ENCODE results near the gene HNRNPH3. TPM values are rescaled to one million over a fixed set of nuclear protein-coding genes. Genes with fewer than 3 reads are reported as not detected.
"Not testable (repeated sequence)": the region's sequence is repeated elsewhere in the genome, so short reads cannot be mapped to it uniquely, and the experiment has no call there.

HNRNPH3 gene
- total RNA-seq, 1 donor from 2014 or later = 97.2 TPM

DNA sequence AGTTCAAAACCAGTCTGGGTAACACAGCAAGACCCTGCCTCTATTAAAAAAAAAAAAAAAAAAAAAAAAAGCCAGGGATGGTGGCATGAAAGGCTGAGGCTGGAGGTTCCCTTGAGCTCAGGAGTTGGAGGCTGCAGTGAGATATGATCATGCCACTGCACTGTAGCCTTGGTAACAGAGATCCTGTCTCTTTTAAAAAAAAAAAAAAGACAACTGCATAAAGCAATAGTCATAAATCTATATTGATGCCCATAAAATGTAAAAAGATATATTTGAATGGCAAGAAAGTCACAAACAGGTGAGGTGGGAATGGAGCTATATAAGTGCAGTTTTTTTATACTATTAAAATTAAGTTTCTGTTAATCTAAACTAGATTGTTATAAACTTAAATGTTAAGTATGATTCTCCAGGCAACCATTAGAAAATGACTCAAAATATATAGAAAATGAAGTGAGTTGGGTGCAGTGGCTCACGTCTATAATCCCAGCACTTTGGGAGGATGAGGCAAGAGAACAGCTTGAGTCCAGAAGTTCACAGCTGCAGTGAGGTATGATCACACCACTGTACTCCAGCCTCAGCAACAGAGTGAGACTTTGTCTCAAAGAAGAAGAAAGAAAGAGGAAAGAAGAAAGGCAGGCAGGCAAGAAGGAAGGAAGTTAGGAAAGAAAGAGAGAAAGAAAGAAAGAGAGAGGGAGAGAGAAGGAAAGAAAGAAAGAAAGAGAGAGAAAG is 13.4 kb upstream of the HNRNPH3 start:
- H3K36me3 Mint-ChIP-seq (ENCODE audit: unreplicated experiment) = peaks cover 2% of the 10 kb centered on the region
- TF ChIP-seq, protein P1, sequence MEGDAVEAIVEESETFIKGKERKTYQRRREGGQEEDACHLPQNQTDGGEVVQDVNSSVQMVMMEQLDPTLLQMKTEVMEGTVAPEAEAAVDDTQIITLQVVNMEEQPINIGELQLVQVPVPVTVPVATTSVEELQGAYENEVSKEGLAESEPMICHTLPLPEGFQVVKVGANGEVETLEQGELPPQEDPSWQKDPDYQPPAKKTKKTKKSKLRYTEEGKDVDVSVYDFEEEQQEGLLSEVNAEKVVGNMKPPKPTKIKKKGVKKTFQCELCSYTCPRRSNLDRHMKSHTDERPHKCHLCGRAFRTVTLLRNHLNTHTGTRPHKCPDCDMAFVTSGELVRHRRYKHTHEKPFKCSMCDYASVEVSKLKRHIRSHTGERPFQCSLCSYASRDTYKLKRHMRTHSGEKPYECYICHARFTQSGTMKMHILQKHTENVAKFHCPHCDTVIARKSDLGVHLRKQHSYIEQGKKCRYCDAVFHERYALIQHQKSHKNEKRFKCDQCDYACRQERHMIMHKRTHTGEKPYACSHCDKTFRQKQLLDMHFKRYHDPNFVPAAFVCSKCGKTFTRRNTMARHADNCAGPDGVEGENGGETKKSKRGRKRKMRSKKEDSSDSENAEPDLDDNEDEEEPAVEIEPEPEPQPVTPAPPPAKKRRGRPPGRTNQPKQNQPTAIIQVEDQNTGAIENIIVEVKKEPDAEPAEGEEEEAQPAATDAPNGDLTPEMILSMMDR (IDR thresholded peaks at IDR 0.05) = no peak
- peaks cover 13% of the 10 kb centered on the region for H3K9me3 Mint-ChIP-seq (ENCODE audit: unreplicated experiment)
- H3K4me1 Mint-ChIP-seq (ENCODE audit: unreplicated experiment) = no peaks in the 10 kb centered on the region
- H3K4me3 Mint-ChIP-seq (ENCODE audit: unreplicated experiment) = no peak overlapping the region
- no peak for DNase-seq (ENCODE audit: extremely low spot score, unreplicated experiment)
- no peak overlapping the region for H3K27ac Mint-ChIP-seq (ENCODE audit: unreplicated experiment)
- no peaks in the 10 kb centered on the region for H3K27me3 Mint-ChIP-seq (ENCODE audit: unreplicated experiment)

DNA sequence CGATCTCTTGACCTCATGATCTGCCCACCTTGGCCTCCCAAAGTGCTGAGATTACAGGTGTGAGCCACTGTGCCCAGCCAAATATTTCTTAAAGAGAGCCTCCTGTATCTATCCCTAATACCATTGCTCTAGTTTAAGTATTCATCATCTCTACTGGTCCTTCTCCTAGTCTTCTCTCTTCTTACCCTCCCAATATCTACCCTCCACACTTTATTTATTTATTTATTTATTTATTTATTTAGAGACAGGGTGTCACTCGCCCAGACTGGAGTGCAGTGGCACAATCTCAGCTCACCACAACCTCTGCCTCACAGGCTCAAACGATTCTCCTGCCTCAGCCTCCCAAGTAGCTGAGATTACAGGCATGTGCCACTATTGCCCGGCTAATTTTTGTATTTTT is 7.5 kb upstream of the HNRNPH3 start:
- not testable (repeated sequence) for H3K27ac Mint-ChIP-seq (ENCODE audit: unreplicated experiment); H3K27me3 Mint-ChIP-seq (ENCODE audit: unreplicated experiment); H3K9me3 Mint-ChIP-seq (ENCODE audit: unreplicated experiment); H3K4me3 Mint-ChIP-seq (ENCODE audit: unreplicated experiment); DNase-seq (ENCODE audit: extremely low spot score, unreplicated experiment); H3K36me3 Mint-ChIP-seq (ENCODE audit: unreplicated experiment)
- peaks cover 21% of the 10 kb centered on the region for H3K4me1 Mint-ChIP-seq (ENCODE audit: unreplicated experiment)

DNA sequence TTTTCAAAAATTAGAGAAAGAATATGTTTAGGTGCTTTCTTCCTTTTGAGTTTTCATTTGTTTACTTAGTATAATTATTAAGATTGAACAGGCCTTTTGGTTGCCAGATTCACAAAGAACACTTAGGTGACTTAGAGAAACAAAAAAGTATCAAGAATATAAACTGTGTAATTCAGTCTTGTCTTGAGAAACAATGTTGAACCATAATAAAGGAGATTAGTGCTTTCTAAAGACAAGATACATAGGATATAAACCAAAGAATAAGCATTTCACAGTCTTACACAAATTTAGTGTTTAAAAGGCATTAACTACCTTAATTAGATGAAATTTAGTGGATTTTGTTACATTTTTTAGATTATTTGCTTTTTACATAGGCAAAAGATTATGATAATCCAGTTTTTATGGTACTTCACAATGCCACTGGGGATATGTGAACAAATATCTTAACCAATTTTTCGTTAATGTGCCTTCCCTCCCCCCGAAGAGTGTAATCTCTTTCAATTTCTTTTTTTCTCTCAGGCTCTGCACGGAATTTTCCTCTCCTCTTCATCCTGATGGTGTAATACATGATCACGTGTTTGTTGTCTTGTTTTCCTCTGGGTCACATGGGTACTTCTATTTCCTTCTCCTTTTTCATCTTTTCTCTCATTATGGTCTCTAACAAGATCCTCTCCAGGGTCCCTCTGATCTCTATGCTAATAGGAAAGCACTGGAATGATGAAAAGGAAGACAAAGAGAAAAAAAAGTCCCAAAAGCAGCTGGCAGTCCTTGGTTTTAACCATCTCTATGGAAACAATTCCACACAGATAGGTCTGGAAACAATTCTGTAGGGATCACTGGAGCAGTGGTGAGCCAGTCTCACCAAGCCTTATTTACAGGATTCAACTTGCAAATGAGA is 3.7 kb upstream of the HNRNPH3 start:
- H3K4me1 Mint-ChIP-seq (ENCODE audit: unreplicated experiment) = peaks cover 36% of the 10 kb centered on the region
- peaks cover 3% of the 10 kb centered on the region for H3K36me3 Mint-ChIP-seq (ENCODE audit: unreplicated experiment)
- H3K27ac Mint-ChIP-seq (ENCODE audit: unreplicated experiment) = peak overlapping the region; percentile 97
- no peak for DNase-seq (ENCODE audit: extremely low spot score, unreplicated experiment)
- no peaks in the 10 kb centered on the region for H3K27me3 Mint-ChIP-seq (ENCODE audit: unreplicated experiment)
- H3K9me3 Mint-ChIP-seq (ENCODE audit: unreplicated experiment) = no peaks in the 10 kb centered on the region
- H3K4me3 Mint-ChIP-seq (ENCODE audit: unreplicated experiment) = peak overlapping the region; percentile 40
- TF ChIP-seq, protein P1 (IDR thresholded peaks at IDR 0.05) = no peak

DNA sequence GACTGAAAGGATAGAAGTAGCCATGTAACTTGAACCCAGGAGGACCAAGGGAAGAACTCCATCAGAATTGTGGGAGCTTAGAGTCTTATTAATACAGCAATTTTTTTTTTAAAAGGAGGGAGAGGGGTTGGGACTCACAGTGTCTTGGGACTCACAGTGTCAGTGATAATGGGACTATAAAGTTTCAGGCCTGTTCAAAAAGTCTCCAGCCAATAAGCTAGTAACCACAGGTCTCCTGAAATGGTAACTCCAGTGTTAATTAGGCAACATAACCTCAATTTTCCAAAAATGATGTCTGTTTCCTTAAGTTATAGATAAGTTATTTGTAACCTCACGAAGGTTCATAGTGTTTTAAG is 2.4 kb upstream of the HNRNPH3 start:
- no peak overlapping the region for H3K4me3 Mint-ChIP-seq (ENCODE audit: unreplicated experiment)
- DNase-seq (ENCODE audit: extremely low spot score, unreplicated experiment) = no peak
- TF ChIP-seq, protein P1 (IDR thresholded peaks at IDR 0.05) = no peak
- no peaks in the 10 kb centered on the region for H3K9me3 Mint-ChIP-seq (ENCODE audit: unreplicated experiment)
- no peaks in the 10 kb centered on the region for H3K27me3 Mint-ChIP-seq (ENCODE audit: unreplicated experiment)
- peaks cover 7% of the 10 kb centered on the region for H3K36me3 Mint-ChIP-seq (ENCODE audit: unreplicated experiment)
- H3K27ac Mint-ChIP-seq (ENCODE audit: unreplicated experiment) = peak overlapping the region; percentile 97
- peaks cover 37% of the 10 kb centered on the region for H3K4me1 Mint-ChIP-seq (ENCODE audit: unreplicated experiment)

DNA sequence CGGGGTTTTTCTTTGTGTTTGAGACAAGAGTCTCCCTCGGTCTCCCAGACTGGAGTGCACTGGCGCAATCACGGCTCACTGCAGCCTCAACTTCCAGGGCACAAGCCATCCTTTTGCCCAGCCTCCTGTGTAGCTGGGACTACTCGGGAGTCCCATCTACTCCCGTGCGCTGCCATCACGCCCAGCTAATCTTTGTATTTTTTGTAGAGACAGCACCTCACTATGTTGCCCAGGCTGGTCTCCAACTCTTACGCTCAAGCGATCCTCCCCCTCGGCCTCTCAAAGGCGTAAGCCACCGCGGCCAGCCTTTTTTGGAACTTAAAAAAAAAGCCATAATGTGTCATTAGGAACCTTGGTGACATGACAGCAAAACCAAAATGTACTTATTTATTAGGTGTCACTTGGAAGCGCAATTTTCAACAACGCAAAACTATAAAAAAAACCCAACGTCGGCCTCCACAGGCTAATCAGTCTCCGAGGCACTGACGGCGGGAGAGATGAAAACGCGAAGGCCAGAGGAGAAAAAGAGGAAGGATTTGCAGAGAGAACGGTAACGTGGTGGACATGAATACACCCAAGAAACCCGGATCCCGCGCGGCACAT is 911 bp upstream of the HNRNPH3 start:
- no peaks in the 10 kb centered on the region for H3K27me3 Mint-ChIP-seq (ENCODE audit: unreplicated experiment)
- peaks cover 50% of the 10 kb centered on the region for H3K4me1 Mint-ChIP-seq (ENCODE audit: unreplicated experiment)
- H3K9me3 Mint-ChIP-seq (ENCODE audit: unreplicated experiment) = no peaks in the 10 kb centered on the region
- H3K36me3 Mint-ChIP-seq (ENCODE audit: unreplicated experiment) = peaks cover 7% of the 10 kb centered on the region
- H3K4me3 Mint-ChIP-seq (ENCODE audit: unreplicated experiment) = peak overlapping the region; percentile 99
- no peak for DNase-seq (ENCODE audit: extremely low spot score, unreplicated experiment)
- TF ChIP-seq, protein P1 (IDR thresholded peaks at IDR 0.05) = no peak
- H3K27ac Mint-ChIP-seq (ENCODE audit: unreplicated experiment) = peak overlapping the region; percentile 100

All from osteocyte (in vitro differentiated cells).